ENCODE data around the gene DYNLRB2. TPM values are rescaled to one million over a fixed set of nuclear protein-coding genes. Genes with fewer than 3 reads are reported as not detected.

Gene DYNLRB2
- total RNA-seq, 1 experiment from 2014 or later: not detected

DNA sequence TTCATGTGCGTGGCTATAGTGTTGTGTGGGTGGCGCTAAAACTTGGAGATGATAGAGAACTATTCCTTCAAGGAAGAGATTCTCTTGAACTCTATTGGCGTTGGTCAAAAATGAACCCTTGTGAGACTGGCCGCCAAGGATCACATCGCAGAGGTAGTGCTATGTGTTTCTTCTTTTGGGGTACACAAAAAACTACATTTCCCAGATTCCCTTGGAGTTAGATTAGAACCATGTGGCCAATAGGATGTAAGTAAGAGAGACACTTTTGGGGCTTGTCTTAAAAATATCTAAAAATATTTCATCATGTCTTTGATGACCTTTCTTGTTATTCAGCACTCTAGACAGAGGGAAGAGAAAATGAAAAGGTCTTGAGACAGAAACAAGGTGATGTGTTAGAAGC is 25.4 kb upstream of the DYNLRB2 start:
- CTCF ChIA-PET: no interaction called here
- H3K9me3 Mint-ChIP-seq (ENCODE audit: low read depth, unreplicated experiment): no peaks in the 10 kb centered on the region
- DNase-seq: no peak
- intact Hi-C loops (cut with micrococcal nuclease; ENCODE audit: unreplicated experiment): no loop called here
- peaks cover 3% of the 10 kb centered on the region for H3K27me3 Mint-ChIP-seq (ENCODE audit: unreplicated experiment)
- no peak overlapping the region for H3K4me3 Mint-ChIP-seq (ENCODE audit: low read depth, unreplicated experiment)
- TF ChIP-seq, protein P1, sequence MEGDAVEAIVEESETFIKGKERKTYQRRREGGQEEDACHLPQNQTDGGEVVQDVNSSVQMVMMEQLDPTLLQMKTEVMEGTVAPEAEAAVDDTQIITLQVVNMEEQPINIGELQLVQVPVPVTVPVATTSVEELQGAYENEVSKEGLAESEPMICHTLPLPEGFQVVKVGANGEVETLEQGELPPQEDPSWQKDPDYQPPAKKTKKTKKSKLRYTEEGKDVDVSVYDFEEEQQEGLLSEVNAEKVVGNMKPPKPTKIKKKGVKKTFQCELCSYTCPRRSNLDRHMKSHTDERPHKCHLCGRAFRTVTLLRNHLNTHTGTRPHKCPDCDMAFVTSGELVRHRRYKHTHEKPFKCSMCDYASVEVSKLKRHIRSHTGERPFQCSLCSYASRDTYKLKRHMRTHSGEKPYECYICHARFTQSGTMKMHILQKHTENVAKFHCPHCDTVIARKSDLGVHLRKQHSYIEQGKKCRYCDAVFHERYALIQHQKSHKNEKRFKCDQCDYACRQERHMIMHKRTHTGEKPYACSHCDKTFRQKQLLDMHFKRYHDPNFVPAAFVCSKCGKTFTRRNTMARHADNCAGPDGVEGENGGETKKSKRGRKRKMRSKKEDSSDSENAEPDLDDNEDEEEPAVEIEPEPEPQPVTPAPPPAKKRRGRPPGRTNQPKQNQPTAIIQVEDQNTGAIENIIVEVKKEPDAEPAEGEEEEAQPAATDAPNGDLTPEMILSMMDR (IDR thresholded peaks at IDR 0.05; ENCODE audit: unreplicated experiment): no peak
- H3K36me3 Mint-ChIP-seq (ENCODE audit: insufficient read depth, unreplicated experiment): no peaks in the 10 kb centered on the region
- no peaks in the 10 kb centered on the region for H3K4me1 Mint-ChIP-seq (ENCODE audit: low read depth, unreplicated experiment)
- H3K27ac Mint-ChIP-seq (ENCODE audit: unreplicated experiment): no peak overlapping the region
- BruUV-seq (replicated peaks): no TSS peak

DNA sequence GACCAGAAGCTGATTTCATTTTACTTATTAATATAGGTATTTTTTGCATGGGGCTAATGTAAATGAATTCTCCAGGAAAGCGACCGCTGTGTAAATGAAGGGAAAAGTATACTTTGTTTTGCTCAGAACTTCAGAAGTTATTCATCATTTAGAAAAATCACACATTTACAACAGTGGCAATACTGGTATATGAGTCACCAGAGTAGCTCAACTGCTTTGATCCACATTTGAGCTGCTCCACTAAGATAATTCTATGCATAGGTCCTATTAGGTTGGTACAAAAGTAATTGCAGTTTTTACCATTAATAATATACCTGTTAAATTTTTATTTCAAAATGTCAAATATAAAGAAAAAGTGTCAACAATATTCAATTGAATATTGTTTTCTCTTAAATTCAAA is 22.9 kb upstream of the DYNLRB2 start:
- CTCF ChIA-PET: interaction anchor here (1.4 kb wide), 1 partner anchor 9 kb away, joined by 7 read pairs; no protein-coding TSS in a partner anchor
- no peak overlapping the region for H3K4me3 Mint-ChIP-seq (ENCODE audit: low read depth, unreplicated experiment)

DNA sequence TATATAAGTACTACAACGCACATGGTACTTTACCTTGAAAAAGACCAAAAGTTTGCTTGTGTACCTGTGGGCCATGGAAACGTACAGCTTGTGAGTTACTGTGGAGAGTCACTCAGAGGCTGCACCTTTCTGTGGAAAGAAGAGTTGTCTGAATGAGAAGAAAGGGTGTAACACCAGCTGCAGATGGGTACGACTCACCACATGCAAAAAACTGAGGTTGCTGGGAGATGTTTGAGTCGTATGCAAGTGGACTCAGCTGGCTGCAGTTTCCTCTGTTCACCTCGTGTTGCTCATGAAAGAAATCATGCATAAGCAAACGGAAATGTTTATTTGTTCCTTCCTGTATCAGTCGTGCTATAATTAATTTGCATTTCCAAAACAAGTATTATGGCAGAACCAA is 22.4 kb upstream of the DYNLRB2 start:
- no peak for DNase-seq
- BruUV-seq (replicated peaks): no TSS peak
- H3K27ac Mint-ChIP-seq (ENCODE audit: unreplicated experiment): no peak overlapping the region
- H3K27me3 Mint-ChIP-seq (ENCODE audit: unreplicated experiment): no peaks in the 10 kb centered on the region
- TF ChIP-seq, protein P1 (IDR thresholded peaks at IDR 0.05; ENCODE audit: unreplicated experiment): no peak
- CTCF ChIA-PET: interaction anchor here (1.4 kb wide), 1 partner anchor 8 kb away, joined by 7 read pairs; no protein-coding TSS in a partner anchor
- H3K9me3 Mint-ChIP-seq (ENCODE audit: low read depth, unreplicated experiment): no peaks in the 10 kb centered on the region
- H3K4me3 Mint-ChIP-seq (ENCODE audit: low read depth, unreplicated experiment): no peak overlapping the region
- H3K36me3 Mint-ChIP-seq (ENCODE audit: insufficient read depth, unreplicated experiment): no peaks in the 10 kb centered on the region
- no peaks in the 10 kb centered on the region for H3K4me1 Mint-ChIP-seq (ENCODE audit: low read depth, unreplicated experiment)
- intact Hi-C loops (cut with micrococcal nuclease; ENCODE audit: unreplicated experiment): no loop called here

More for the DNA sequence above, 22.9 kb upstream of the DYNLRB2 start:
- Mint-ChIP-seq H3K9me3 (ENCODE audit: low read depth, unreplicated experiment) (no peaks in the 10 kb centered on the region), H3K27ac (ENCODE audit: unreplicated experiment) (no peak overlapping the region), H3K4me1 (ENCODE audit: low read depth, unreplicated experiment) (no peaks in the 10 kb centered on the region), H3K27me3 (ENCODE audit: unreplicated experiment) (no peaks in the 10 kb centered on the region), H3K36me3 (ENCODE audit: insufficient read depth, unreplicated experiment) (no peaks in the 10 kb centered on the region)
- no peak for DNase-seq
- intact Hi-C loops (cut with micrococcal nuclease; ENCODE audit: unreplicated experiment): no loop called here
- BruUV-seq (replicated peaks): no TSS peak
- TF ChIP-seq, protein P1 (IDR thresholded peaks at IDR 0.05; ENCODE audit: unreplicated experiment): no peak

DNA sequence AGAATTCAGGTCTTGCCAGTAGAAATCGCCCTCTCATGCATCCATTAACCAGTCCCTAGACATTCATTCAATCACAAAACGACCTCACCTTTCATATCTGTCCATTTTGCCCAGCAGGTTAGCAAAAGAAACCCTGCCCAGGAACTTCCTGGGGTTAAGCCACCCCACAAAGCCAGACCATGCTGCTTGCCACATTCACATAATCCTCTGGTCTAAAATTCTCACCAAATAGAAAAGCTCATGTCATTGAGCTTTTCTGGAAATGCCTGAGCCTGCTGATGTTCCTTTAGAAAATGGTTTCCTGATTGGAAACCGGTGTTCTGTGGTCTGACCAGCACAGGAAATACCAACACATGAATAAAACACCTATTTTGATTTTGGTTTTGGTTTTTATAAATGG is 21.6 kb upstream of the DYNLRB2 start:
- no peaks in the 10 kb centered on the region for H3K4me1 Mint-ChIP-seq (ENCODE audit: low read depth, unreplicated experiment)
- CTCF ChIA-PET: no interaction called here
- H3K36me3 Mint-ChIP-seq (ENCODE audit: insufficient read depth, unreplicated experiment): no peaks in the 10 kb centered on the region
- TF ChIP-seq, protein P1 (IDR thresholded peaks at IDR 0.05; ENCODE audit: unreplicated experiment): no peak
- H3K27me3 Mint-ChIP-seq (ENCODE audit: unreplicated experiment): no peaks in the 10 kb centered on the region
- no peak overlapping the region for H3K27ac Mint-ChIP-seq (ENCODE audit: unreplicated experiment)
- BruUV-seq (replicated peaks): no TSS peak
- intact Hi-C loops (cut with micrococcal nuclease; ENCODE audit: unreplicated experiment): no loop called here
- no peak for DNase-seq
- H3K4me3 Mint-ChIP-seq (ENCODE audit: low read depth, unreplicated experiment): no peak overlapping the region
- H3K9me3 Mint-ChIP-seq (ENCODE audit: low read depth, unreplicated experiment): no peaks in the 10 kb centered on the region

Data from Calu3 (cell line).